GM18870 (cell line): ENCODE results near the gene ADCY3.

Source experiments
- ATAC-seq: cut with Tn5 transposase; IDR thresholded peaks from one replicate; pipeline ENCODE4 v1.9.1; 2021; ENCODE audit warnings: moderate library complexity; ENCODE audit not compliant: unreplicated experiment

The ADCY3 gene

DNA sequence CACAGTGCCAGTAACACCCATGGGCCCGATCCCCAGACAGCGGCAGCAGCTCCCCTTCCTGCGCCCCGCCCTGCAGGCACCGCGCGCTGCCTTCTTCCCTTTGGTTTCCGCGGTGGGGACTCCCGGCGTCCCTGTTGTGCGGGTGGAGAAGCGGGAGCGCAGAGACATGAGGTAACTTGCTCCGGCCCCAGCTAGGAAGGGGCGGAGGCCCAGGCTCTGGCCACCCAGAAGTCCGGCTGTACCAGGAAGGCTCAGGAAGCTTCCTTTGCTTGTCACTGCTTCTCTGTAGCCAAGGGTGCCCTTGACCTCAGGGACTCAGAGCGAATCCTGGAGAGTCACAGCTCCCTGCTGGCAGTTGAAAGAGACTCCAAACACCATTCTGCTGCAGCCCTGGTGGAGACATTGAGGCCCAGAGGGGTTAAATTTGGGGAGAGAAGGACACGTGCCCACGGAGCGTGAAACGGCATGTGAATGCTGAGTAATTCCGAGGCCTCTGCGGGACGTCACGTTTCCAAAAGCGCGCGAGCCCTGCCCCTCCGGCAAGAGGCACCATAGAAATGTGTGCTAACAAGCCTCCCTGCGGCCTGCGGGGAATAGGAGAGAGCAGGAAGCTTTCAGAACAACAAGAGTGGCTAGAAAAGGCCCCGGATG is 6.7 kb upstream of the ADCY3 start:
- ATAC-seq = no peak

DNA sequence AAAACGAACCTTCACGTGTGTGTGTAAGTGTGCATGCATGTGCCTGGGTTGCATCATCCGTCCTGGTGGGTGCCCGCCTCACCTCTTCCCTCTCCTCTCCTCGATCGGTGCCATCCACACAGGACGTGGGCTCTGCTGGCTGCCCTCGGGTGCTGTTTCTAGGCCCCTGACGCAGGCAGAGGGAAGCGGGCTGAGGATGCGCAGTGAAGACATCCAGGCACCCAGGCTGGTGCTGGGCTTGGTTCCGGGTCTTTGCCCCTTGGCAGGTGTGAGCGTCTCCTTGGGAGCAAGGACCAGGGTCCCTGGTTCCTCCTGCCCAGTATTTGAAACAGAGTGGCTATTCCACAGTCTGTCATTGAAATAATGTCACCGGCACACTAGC is 6.2 kb upstream of the ADCY3 start:
- no peak for ATAC-seq

- no peak for ATAC-seq
Observed at GRCh38 chr2:24925815-24926214, 5.8 kb upstream of the ADCY3 start.

GRCh38 chr2:24924732-24925131 is 4.7 kb upstream of the ADCY3 start:
- ATAC-seq = no peak

GRCh38 chr2:24924266-24924665 is 4.2 kb upstream of the ADCY3 start:
- ATAC-seq = no peak

- no peak for ATAC-seq
Observed at GRCh38 chr2:24923106-24923505, 3.1 kb upstream of the ADCY3 start.

- ATAC-seq = no peak
Observed at GRCh38 chr2:24922556-24922955, 2.5 kb upstream of the ADCY3 start.

DNA sequence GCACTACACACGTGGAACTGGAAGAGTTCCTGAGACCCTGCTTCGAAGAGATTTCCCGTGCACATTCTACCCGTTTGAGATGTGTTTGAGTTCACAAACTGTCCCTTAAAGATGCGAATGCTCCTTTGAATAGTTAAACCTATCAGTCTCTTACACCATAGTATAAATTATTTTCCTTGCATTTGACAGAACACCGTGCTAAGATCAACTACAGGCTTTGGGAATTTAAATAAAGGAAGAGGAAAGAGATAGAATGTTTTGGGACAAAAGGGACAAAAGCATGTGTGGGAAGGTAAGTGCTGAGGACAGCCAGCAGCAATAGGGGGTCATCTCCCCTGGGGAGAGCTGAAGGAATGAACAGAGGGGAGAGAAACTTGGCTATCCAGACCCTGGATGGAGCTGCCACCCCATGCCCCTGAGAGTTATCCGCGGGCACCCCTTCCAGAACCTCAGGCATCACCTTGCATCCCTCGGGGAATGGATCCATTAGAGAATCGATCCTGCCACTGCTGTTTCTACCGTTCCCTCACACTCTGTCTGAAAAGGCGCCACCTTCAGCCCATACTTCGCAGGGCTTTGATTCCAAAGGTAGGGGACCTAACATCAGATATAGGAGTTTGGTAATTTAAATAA is 888 bp upstream of the ADCY3 start:
- no peak for ATAC-seq

GRCh38 chr2:24919506-24920097 is 435 bp downstream of the ADCY3 start:
- no peak for ATAC-seq

DNA sequence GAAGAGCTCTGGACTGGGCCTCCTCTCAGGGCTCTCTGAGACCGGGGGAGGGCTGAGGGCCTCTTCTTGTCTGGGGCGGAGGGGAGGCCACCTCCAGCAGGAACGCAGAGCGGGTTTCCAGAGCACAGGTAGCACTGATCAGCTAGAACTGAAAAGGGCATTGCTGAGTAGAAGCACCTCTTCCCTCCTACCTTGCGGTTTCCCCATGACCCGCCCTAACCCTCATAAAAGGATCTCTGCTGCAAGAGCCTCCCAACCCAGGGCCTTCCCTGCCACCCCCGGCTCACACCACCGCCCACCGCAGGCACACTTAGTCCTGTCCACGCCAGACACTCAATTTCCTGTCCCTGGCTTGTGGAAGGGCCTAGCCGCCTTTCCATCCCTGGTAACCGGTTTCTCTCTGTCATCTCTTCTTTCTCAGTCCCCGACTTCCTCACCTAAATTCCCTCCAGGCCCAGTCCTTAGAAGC is 966 bp downstream of the ADCY3 start:
- no peak for ATAC-seq

- no peak for ATAC-seq
Observed at GRCh38 chr2:24918326-24919036, 1.6 kb downstream of the ADCY3 start.

DNA sequence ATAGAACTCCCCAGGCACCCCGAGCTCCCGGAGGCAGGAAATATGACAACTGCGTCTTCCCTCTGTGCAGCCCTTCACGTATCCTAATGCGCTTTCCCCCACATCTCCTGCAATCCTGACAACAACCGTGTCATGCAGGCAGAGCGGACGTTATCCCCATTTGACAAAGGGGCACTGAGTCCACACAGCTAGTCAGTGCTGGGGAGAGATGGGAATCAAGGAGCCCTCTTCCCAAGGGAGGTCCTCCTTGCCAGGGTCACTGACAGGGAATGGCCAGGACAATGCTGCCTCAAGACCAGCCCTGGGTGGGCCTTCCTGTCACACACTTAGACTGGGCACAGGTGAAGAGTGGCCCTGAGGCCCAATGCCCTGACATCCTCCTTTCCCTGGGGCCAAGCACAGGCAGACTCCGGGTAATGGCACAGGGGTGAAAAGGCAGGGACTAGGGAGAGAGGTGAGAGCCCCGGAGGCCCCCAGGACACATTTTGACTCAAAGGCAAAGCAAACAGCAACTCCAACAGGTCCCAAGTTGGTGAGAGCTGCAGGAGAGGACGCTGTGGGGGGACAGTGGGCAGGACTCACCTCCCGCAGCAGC is 2.2 kb downstream of the ADCY3 start:
- no peak for ATAC-seq

DNA sequence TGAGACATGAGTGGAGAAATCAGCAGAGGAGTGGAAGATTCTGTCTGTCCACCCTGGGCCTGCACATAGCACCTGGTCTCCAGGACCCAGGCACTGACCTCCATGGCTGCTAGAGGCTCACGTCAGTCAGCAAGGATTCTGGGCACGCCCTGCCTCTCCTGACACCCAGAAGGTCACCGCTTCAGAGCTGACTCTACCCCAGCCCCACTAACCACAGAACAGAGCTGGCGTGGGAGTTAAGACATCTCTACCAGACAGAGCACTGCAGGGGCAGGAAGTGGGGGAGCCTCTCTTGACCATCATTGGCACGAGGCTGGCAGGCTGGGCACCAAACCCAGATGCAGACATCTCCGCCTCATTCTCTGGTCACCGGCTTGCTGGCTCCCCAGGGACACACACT is 3.0 kb downstream of the ADCY3 start:
- no peak for ATAC-seq

DNA sequence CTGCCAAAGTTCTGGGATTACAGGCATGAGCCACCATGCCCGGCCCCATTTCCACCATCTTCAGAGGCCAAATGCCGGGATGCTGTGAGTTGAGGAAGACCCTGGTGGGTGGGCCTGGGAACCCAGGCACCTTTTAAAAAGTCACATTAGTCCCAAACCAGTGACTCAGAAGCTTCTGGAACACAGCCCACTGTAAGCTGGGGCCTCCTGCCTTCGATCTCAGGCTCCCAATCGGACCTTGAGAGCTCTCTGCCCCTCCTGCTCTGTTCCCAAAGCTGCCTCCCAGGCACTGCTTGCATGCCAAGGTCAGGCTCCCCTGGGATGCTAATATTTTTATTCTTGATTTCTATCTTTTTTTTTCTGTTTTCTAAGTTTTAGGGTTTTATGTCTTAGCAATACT is 4.2 kb downstream of the ADCY3 start:
- ATAC-seq = no peak

GRCh38 chr2:24915175-24915574 is 4.9 kb downstream of the ADCY3 start:
- no peak for ATAC-seq

DNA sequence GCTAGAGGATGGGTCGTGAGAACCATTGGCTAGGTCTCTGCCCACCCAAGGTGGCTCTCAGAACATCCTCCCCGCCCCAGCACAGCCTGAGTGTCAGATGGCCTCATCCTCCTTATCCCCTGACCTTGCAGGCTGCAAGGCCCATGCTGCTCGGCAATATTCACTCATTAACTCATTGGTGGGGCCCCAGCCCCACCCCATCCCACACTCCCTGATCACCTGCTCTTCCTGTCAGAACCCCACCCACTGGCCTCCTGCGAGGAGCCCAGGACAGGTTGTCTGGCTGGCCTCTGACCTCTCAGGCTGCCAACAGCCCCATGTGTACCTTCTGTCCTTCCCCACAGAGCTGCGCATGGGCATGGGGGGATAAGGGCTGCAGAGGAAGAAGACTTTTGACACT is 5.3 kb downstream of the ADCY3 start:
- ATAC-seq = no peak

- no peak for ATAC-seq
Observed at GRCh38 chr2:24913911-24914310, 6.1 kb downstream of the ADCY3 start.

DNA sequence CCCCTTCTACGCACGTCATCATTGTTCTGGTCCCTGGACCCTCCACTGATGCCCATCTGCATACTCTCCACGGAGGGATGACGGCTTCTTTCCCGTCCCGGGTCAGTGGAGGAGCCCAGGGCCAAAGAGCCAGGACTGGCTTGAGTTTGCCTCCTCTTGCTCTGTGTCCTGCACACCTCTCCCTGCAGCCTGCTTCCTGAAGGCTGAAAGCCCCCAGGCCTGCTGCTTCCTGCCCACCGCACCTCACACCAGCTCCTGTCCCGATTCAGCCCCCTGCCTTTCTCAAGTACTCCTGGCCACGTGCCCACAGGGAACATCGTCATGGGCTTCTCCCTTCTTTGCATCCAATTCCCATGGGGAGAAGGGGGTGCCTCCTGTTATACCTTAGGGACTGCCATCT is 7.1 kb downstream of the ADCY3 start:
- no peak for ATAC-seq

DNA sequence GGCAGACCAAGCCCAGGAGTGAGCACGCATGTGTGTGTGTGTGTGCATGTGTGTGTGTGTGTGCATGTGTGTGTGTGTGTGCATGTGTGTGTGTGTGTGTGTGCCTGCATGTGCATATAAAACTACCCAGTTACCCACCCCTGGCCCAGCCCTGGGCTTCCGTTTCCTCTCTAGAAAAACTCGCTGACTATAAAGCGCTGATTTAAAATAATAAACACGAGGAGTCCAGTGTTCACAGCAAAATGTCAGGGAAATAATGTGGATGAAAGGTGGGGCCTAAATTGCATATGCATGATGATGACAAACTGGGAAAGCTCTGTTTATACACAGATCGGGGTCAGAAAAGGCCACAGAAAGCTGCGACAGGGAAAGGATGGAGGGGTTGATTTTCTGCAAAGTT is 7.5 kb downstream of the ADCY3 start:
- no peak for ATAC-seq

DNA sequence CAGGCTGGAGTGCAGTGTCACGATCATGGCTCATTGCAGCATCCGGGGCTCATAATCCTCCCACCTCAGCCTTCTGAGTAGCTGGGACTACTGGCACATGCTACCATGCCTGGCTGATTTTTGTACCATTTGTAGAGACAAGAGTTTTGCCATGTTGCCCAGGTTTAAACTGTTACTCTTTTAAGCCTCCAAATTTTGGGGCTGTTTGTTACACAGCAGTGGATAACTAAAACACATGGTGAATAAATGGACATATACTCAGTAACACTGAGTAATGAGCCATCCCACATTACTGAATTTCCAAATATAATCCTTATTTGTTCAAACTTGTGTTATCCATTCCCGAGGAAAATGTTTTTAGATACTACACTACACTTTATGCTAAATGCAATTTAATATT is 9.8 kb downstream of the ADCY3 start:
- ATAC-seq = no peak

DNA sequence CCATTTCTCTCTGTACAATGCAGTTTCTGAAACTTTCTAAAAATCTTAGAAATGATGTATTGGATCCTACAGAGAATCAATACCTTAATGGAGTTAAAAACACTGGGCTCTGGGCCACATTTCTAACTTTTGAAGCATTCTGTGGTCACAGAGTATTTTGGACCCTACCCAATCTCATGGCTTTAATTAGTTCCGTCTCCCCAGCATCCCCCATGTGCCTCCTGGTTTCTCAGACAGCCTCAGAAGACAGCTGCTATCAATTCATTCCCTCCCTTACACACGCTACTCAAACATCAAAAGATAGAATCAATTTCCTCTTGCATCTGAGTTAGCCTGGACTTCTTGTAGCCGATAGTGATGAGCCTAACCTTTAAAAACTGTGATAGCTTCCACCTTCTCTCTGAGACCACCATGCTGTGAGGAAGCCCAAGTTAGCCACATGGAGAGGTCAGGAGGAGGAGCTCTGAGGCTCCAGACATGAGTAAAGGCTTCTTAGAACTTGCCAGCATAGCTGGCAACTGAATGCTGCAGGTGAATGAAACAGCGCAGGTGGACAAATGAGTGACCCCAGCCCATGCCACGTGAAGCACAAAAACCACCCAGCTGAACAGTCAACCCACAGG is 10.4 kb downstream of the ADCY3 start:
- no peak for ATAC-seq
